K562 (cell line): ENCODE data around the gene C6orf62. TPM values are rescaled to one million over a fixed set of nuclear protein-coding genes. Genes with fewer than 3 reads are reported as not detected.

Source experiments
- ATAC-seq: fragments of 200-7000 bp; cut with Tn5 transposase; 3 replicates; pipeline ENCODE4 v1.9.1; 2020; ENCODE audit warnings: moderate library complexity
- BruUV-seq: library from RNA; stranded (reverse); fragments of 400-500 nt; replicated peaks from 2 replicates; lab custom pipeline; 2021; lab: Mats Ljungman, UMichigan
- CTCF ChIA-PET: fragments of 300-600 bp; formaldehyde crosslinking; extraction: SDS; loops from one replicate; lab custom pipeline; 2021; ENCODE audit warnings: low intra/inter-chr PET ratio; lab: Yijun Ruan, JAX
- POLR2A ChIA-PET: fragments of 300-600, 350-650 bp; sonication (Branson Sonifier 250); formaldehyde crosslinking; extraction: SDS; loops from one replicate; lab custom pipeline; 2021; ENCODE audit warnings: antibody characterized with exemption, inconsistent platforms; lab: Yijun Ruan, JAX
- DNase-seq, 4 experiments: peaks; one replicate each; pipeline versions ENCODE4 v3.0.0 to v3.0.0-alpha.2; 2011 to 2018; ENCODE audit warnings: low spot score in 3 of 4, mixed read lengths in 3 of 4; ENCODE audit errors: extremely low read depth in 1 of 4
- FAIRE-seq: peaks from 2 replicates; lab custom pipeline; 2011; peaks lifted over from hg19 to GRCh38; lab: Jason Lieb, UNC
- H2AFZ ChIP-seq: 2 replicates; pipeline ENCODE4 v1.6.0; 2011; ENCODE audit warnings: low read depth, low read length, control low read depth, inconsistent platforms
- H3K27ac ChIP-seq: fragments of 200-600 bp; 3 replicates; pipeline ENCODE4 v1.8.0; 2011; ENCODE audit warnings: low read depth, mild to moderate bottlenecking, control low read depth, inconsistent platforms, low read length, moderate library complexity, mixed read lengths; ENCODE audit errors: extremely low read depth
- H3K27me3 ChIP-seq, 2 experiments: fragments of 300-600 bp in 1 of 2; 2 replicates in 1 of 2; 3 replicates in 1 of 2; pipeline versions ENCODE4 v1.6.0 to v1.8.0; 2011; ENCODE audit warnings: inconsistent platforms in 2 of 2, low read length in 2 of 2, mild to moderate bottlenecking in 1 of 2, mixed read lengths in 1 of 2, moderate library complexity in 1 of 2; ENCODE audit not compliant: control insufficient read depth in 2 of 2, insufficient read depth in 2 of 2
- H3K36me3 ChIP-seq: fragments of 300-600 bp; 3 replicates; pipeline ENCODE4 v1.8.0; 2011; ENCODE audit warnings: mild to moderate bottlenecking, low read length, inconsistent platforms; ENCODE audit not compliant: control insufficient read depth, insufficient read depth
- H3K4me1 ChIP-seq, 2 experiments: fragments of 200-600 bp in 1 of 2; replicated peaks in 1 of 2; 2 replicates in 1 of 2; 3 replicates in 1 of 2; pipeline versions ENCODE4 v1.5.1 to v1.8.0; 2011; ENCODE audit warnings: inconsistent platforms in 2 of 2, low read length in 2 of 2, mild to moderate bottlenecking in 1 of 2, mixed read lengths in 1 of 2, moderate library complexity in 1 of 2; ENCODE audit not compliant: control insufficient read depth in 2 of 2, insufficient read depth in 2 of 2
- H3K4me2 ChIP-seq: 2 replicates; pipeline ENCODE4 v1.6.1; 2011; ENCODE audit warnings: low read length, control low read depth, inconsistent platforms, mixed read lengths; ENCODE audit not compliant: insufficient read depth
- H3K4me3 ChIP-seq: fragments of 200-600 bp; sonication (generic), shearing (Covaris generic); 2 replicates; pipeline ENCODE4 v1.5.1; 2016; ENCODE audit warnings: control low read depth, inconsistent platforms
- H3K79me2 ChIP-seq: fragments of 200-600 bp; 3 replicates; pipeline ENCODE4 v1.8.0; 2011; ENCODE audit warnings: low read length, inconsistent platforms; ENCODE audit not compliant: control insufficient read depth, insufficient read depth
- H3K9ac ChIP-seq, 2 experiments: 2 replicates each; pipeline versions ENCODE4 v1.6.0 to v1.6.1; 2011; ENCODE audit warnings: low read depth in 2 of 2, low read length in 2 of 2, control low read depth in 1 of 2, inconsistent platforms in 1 of 2, mild to moderate bottlenecking in 1 of 2, mixed read lengths in 1 of 2; ENCODE audit not compliant: insufficient read depth in 1 of 2
- H3K9me1 ChIP-seq: one replicate; pipeline ENCODE4 v1.6.0; 2011; ENCODE audit warnings: inconsistent platforms, mild to moderate bottlenecking, low read length, moderate library complexity; ENCODE audit not compliant: control insufficient read depth, insufficient read depth
- H3K9me3 ChIP-seq: replicated peaks from 2 replicates; pipeline ENCODE4 v1.5.1; 2011; ENCODE audit warnings: low read depth, low read length, inconsistent platforms; ENCODE audit not compliant: control insufficient read depth, insufficient read depth
- H4K20me1 ChIP-seq: replicated peaks from 2 replicates; pipeline ENCODE4 v1.6.1; 2011; ENCODE audit warnings: low read length, inconsistent platforms, mixed read lengths; ENCODE audit not compliant: control insufficient read depth, insufficient read depth
- ELF2 ChIP-seq: fragments of 250-450 bp; sonication (Bioruptor Pico); IDR thresholded peaks from 2 replicates; pipeline ENCODE4 v1.5.0; 2021; ENCODE audit warnings: mild to moderate bottlenecking
- NKRF ChIP-seq: fragments of 450-650 bp; IDR thresholded peaks from 2 replicates; pipeline ENCODE4 v1.6.1; 2016; ENCODE audit warnings: borderline replicate concordance
- PHB ChIP-seq: fragments of 250-450 bp; sonication (Bioruptor Pico); IDR thresholded peaks from 2 replicates; pipeline ENCODE4 v1.5.0; 2021
- PML ChIP-seq: IDR thresholded peaks from 2 replicates; pipeline ENCODE4 v1.6.1; 2012; ENCODE audit warnings: low read length, inconsistent platforms
- POLR2A ChIP-seq: fragments of 450-650 bp; conservative IDR thresholded peaks from 2 replicates; pipeline ENCODE4 v1.6.1; 2016
- POLR2AphosphoS2 ChIP-seq: IDR thresholded peaks from 2 replicates; pipeline ENCODE4 v1.6.1; 2012; ENCODE audit warnings: low read length, improper control_type of control experiment
- POLR2B ChIP-seq: fragments of 450-650 bp; IDR thresholded peaks from 2 replicates; pipeline ENCODE4 v1.6.1; 2018; ENCODE audit warnings: low read depth; ENCODE audit not compliant: partially characterized antibody
- RAD51 ChIP-seq: fragments of 450-650 bp; IDR thresholded peaks from 2 replicates; pipeline ENCODE4 v1.7.1; 2016; ENCODE audit warnings: low read depth, mild to moderate bottlenecking, borderline replicate concordance
- SAFB2 ChIP-seq: fragments of 200-400 bp; formaldehyde crosslinking; IDR thresholded peaks from 2 replicates; pipeline ENCODE4 v1.6.1; 2018; ENCODE audit warnings: borderline replicate concordance, low read length, low read depth, moderate library complexity; ENCODE audit not compliant: severe bottlenecking
- SIN3A ChIP-seq, 2 experiments: fragments of 150-350 bp in 1 of 2; IDR thresholded peaks; 2 replicates each; pipeline ENCODE4 v1.6.1; 2011 to 2016; ENCODE audit warnings: borderline replicate concordance in 2 of 2, low read depth in 2 of 2, low read length in 2 of 2, mild to moderate bottlenecking in 2 of 2, moderate library complexity in 2 of 2; ENCODE audit not compliant: control insufficient read depth in 1 of 2
- SUPT5H ChIP-seq: fragments of 450-650 bp; IDR thresholded peaks from 2 replicates; pipeline ENCODE4 v1.6.1; 2016
- TFE3 ChIP-seq: fragments of 450-650 bp; formaldehyde crosslinking; IDR thresholded peaks from 2 replicates; pipeline ENCODE4 v1.4.0; 2020; ENCODE audit warnings: mild to moderate bottlenecking, mixed read lengths
- ZNF696 ChIP-seq: fragments of 250-450 bp; sonication (Bioruptor Pico); conservative IDR thresholded peaks from 2 replicates; pipeline ENCODE4 v1.4.0; 2020; ENCODE audit warnings: mild to moderate bottlenecking, moderate library complexity
- WGBS: fragments of 100-300 bp; shearing (Covaris generic); methylation state at CpG from one replicate; pipeline ENCODE4 v1.1.6; 2016; ENCODE audit warnings: low coverage, mixed read lengths; ENCODE audit not compliant: insufficient coverage; ENCODE audit errors: missing lambda C conversion rate; 5-methylcytosine and 5-hydroxymethylcytosine counted together
- in situ Hi-C: fragments of 300-500 bp; cut with MboI; formaldehyde crosslinking; loops from 4 replicates; pipeline ENCODE4 v1.15.0; 2018; ENCODE audit warnings: inconsistent platforms, mixed read lengths
- intact Hi-C: fragments of 100-400 bp; cut with micrococcal nuclease; formaldehyde crosslinking; loops from 2 replicates; pipeline ENCODE4 v1.14.2; 2022
- polyA plus RNA-seq, 8 experiments: library from polyadenylated mRNA; depleted of rRNA in 4 of 8; stranded (reverse) in 5 of 8; unstranded in 3 of 8; fragments of >200 nt; fragmentation: Nextera tagmentation in 2 of 8; fragmentation: Illumina TruSeq in 1 of 8; extraction: Ambion mirVana in 2 of 8; extraction: Trizol in 1 of 8; gene quantifications; 2 replicates each; pipeline versions ENCODE4 v1.2.1 to v1.2.3, GENCODE V29; 2011 to 2014; ENCODE audit warnings: inconsistent platforms in 1 of 8, missing spikeins in 1 of 8
- total RNA-seq, 7 experiments: library from RNA; depleted of rRNA in 6 of 7; stranded (reverse); fragments of >200 nt in 6 of 7; fragmentation: Illumina TruSeq in 2 of 7; extraction: Trizol in 2 of 7; gene quantifications; 2 replicates each; pipeline versions ENCODE4 v1.2.1 to v1.2.3, GENCODE V29; 2011 to 2021; ENCODE audit warnings: low replicate concordance in 1 of 7
- TF ChIP-seq, protein P1 (sequence below): fragments of 450-650 bp; IDR thresholded peaks from 2 replicates; pipeline ENCODE4 v1.7.1; 2018; ENCODE audit warnings: mild to moderate bottlenecking, low read depth; ENCODE audit not compliant: partially characterized antibody
- TF ChIP-seq, protein P2 (sequence below): sonication (generic); formaldehyde crosslinking; IDR thresholded peaks from 2 replicates; pipeline ENCODE4 v1.5.0; 2020; ENCODE audit warnings: missing genetic modification reagents

The C6orf62 gene
- total and polyA plus RNA-seq, 9 of the 15 experiments (the other 6 are each of a cell fraction or from before 2014, with no cell fraction given), result 48.5 to 579 (median 111) TPM

- Histone ChIP-seq H3K9me1 (no peaks in the 10 kb centered on the region), H3K27me3 (no peaks in the 10 kb centered on the region), H3K79me2 (peaks cover 40% of the 10 kb centered on the region), H3K27ac (no peak overlapping the region), H3K4me1 (no peaks in the 10 kb centered on the region), H3K9ac (no peak overlapping the region), H3K4me3 (no peak overlapping the region), H3K9me3 (no peaks in the 10 kb centered on the region), H4K20me1 (no peaks in the 10 kb centered on the region; the same call in 1 of the 2 replicates), H3K36me3 (peaks cover 99% of the 10 kb centered on the region), H2AFZ (no peak overlapping the region), H3K4me2 (no peak overlapping the region)
- ATAC-seq (peak; percentile 7), DNase-seq (no peak), FAIRE-seq (no peak)
- intact Hi-C loops (no loop called here), in situ Hi-C loops (no loop called here)
- BruUV-seq, result no TSS peak
- CTCF ChIA-PET, result no interaction called here
- 98% methylated on average over 4 of the region's 4 CpGs for WGBS
- POLR2A ChIA-PET, result interaction anchor here (0.6 to 2.6 kb wide), 2 partner anchors 9 to 10 kb away, joined by 3 to 45 read pairs; partner anchors contain the start of gene C6orf62
- TF ChIP-seq POLR2A, result peak; percentile 75
- peak; percentile 82 for TF ChIP-seq SUPT5H
- TF ChIP-seq, protein P1, sequence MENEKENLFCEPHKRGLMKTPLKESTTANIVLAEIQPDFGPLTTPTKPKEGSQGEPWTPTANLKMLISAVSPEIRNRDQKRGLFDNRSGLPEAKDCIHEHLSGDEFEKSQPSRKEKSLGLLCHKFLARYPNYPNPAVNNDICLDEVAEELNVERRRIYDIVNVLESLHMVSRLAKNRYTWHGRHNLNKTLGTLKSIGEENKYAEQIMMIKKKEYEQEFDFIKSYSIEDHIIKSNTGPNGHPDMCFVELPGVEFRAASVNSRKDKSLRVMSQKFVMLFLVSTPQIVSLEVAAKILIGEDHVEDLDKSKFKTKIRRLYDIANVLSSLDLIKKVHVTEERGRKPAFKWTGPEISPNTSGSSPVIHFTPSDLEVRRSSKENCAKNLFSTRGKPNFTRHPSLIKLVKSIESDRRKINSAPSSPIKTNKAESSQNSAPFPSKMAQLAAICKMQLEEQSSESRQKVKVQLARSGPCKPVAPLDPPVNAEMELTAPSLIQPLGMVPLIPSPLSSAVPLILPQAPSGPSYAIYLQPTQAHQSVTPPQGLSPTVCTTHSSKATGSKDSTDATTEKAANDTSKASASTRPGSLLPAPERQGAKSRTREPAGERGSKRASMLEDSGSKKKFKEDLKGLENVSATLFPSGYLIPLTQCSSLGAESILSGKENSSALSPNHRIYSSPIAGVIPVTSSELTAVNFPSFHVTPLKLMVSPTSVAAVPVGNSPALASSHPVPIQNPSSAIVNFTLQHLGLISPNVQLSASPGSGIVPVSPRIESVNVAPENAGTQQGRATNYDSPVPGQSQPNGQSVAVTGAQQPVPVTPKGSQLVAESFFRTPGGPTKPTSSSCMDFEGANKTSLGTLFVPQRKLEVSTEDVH, result peak; percentile 39
- TF ChIP-seq NKRF, result no peak
- TF ChIP-seq ZNF696 (CRISPR knock-in tag), result peak; percentile 6; the same call in 1 of the 2 replicates
- TF ChIP-seq RAD51, result peak; percentile 40
- TF ChIP-seq PML, result peak; percentile 69; the same call in 1 of the 2 replicates
- TF ChIP-seq POLR2AphosphoS2, result peak; percentile 84; the same call in 1 of the 2 replicates
- 0 out of 2 replicates have a peak, but pooled peaks have one; percentile 53 for TF ChIP-seq ELF2 (CRISPR knock-in tag)
- TF ChIP-seq TFE3, result peak; percentile 85
- no peak for TF ChIP-seq PHB (CRISPR knock-in tag)
- TF ChIP-seq, protein P2, sequence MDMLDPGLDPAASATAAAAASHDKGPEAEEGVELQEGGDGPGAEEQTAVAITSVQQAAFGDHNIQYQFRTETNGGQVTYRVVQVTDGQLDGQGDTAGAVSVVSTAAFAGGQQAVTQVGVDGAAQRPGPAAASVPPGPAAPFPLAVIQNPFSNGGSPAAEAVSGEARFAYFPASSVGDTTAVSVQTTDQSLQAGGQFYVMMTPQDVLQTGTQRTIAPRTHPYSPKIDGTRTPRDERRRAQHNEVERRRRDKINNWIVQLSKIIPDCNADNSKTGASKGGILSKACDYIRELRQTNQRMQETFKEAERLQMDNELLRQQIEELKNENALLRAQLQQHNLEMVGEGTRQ (CRISPR knock-in tag), result 0 out of 2 replicates have a peak, but pooled peaks have one; percentile 4
- peak; percentile 78 for TF ChIP-seq POLR2B
- 0 out of 4 replicates have a peak, but pooled peaks of 1 of the 2 experiments have one; percentile 14 for TF ChIP-seq SIN3A (IDR thresholded peaks at IDR 0.05; ENCODE audit: borderline replicate concordance in 2 of 2, control insufficient read depth in 1 of 2, low read depth in 2 of 2, low read length in 2 of 2)
- no peak for TF ChIP-seq SAFB2
Observed at GRCh38 chr6:24709014-24709711, 9.8 kb downstream of the C6orf62 start.
